ENCODE results near the gene STX1B. TPM values are rescaled to one million over a fixed set of nuclear protein-coding genes. Genes with fewer than 3 reads are reported as not detected.

The STX1B gene
- total and polyA plus RNA-seq, 2 of the 8 experiments (the other 6 are each of a cell fraction or from before 2014, with no cell fraction given), result 8.9 to 20.2 TPM

DNA sequence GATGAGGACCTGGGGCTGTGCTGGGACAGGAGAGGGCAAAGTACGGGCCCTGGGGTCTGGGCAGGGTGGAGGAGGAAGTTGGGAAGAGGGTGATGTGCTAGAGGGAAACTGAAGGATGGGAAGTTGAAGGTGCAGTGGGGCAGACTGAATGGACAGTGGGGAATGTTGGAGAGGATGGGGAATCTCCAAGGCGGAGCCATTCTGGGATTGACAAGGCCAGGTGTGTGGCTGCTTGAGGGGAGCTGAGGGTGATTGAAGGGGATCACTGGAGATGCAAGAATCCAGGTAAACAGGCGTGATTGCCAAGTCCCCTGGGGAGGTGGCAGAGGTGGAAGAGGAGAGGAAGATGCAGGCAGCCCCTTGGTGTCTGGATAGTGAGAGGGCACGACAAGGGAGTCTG is 34.0 kb downstream of the STX1B start:
- H3K23me2 ChIP-seq (ENCODE audit: low read depth, low read length), result peaks cover 2% of the 10 kb centered on the region; the same call in 1 of the 2 replicates
- no peak for FAIRE-seq
- POLR2A ChIA-PET (ENCODE audit: partially characterized antibody), result interaction anchor here (1.0 to 2.3 kb wide), 3 partner anchors 9 to 12 kb away, joined by 3 to 10 read pairs (median 9); partner anchors contain the start of gene HSD3B7
- TF ChIP-seq POU5F1 (IDR thresholded peaks at IDR 0.05; ENCODE audit: low read depth, low read length), result no peak
- TF ChIP-seq RXRA (IDR thresholded peaks at IDR 0.05; ENCODE audit: insufficient read depth, low read depth, low read length), result no peak
- TF ChIP-seq, protein P1, sequence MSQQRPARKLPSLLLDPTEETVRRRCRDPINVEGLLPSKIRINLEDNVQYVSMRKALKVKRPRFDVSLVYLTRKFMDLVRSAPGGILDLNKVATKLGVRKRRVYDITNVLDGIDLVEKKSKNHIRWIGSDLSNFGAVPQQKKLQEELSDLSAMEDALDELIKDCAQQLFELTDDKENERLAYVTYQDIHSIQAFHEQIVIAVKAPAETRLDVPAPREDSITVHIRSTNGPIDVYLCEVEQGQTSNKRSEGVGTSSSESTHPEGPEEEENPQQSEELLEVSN (IDR thresholded peaks at IDR 0.05), result no peak
- no peak for TF ChIP-seq SP2 (IDR thresholded peaks at IDR 0.05; ENCODE audit: low read length)
- TF ChIP-seq, protein P2, sequence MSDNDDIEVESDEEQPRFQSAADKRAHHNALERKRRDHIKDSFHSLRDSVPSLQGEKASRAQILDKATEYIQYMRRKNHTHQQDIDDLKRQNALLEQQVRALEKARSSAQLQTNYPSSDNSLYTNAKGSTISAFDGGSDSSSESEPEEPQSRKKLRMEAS (IDR thresholded peaks at IDR 0.05), result no peak
- TF ChIP-seq, protein P3, sequence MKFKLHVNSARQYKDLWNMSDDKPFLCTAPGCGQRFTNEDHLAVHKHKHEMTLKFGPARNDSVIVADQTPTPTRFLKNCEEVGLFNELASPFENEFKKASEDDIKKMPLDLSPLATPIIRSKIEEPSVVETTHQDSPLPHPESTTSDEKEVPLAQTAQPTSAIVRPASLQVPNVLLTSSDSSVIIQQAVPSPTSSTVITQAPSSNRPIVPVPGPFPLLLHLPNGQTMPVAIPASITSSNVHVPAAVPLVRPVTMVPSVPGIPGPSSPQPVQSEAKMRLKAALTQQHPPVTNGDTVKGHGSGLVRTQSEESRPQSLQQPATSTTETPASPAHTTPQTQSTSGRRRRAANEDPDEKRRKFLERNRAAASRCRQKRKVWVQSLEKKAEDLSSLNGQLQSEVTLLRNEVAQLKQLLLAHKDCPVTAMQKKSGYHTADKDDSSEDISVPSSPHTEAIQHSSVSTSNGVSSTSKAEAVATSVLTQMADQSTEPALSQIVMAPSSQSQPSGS (IDR thresholded peaks at IDR 0.05; ENCODE audit: low read length), result no peak
- TF ChIP-seq SUZ12 (IDR thresholded peaks at IDR 0.05; ENCODE audit: low read length), result no peak
- no peak for TF ChIP-seq SRF (IDR thresholded peaks at IDR 0.05; ENCODE audit: low read depth, low read length)
- TF ChIP-seq CEBPB (IDR thresholded peaks at IDR 0.05; ENCODE audit: low read depth, low read length), result no peak
- TF ChIP-seq SAP30 (IDR thresholded peaks at IDR 0.05; ENCODE audit: insufficient read depth, insufficient replicate concordance, low read length), result no peak
- no peak for TF ChIP-seq KDM5A (IDR thresholded peaks at IDR 0.05; ENCODE audit: low read length)

More for the DNA sequence above, 34.0 kb downstream of the STX1B start:
- Histone ChIP-seq H2BK15ac (ENCODE audit: low read length) (no peak overlapping the region), H3K56ac (replicated peaks; ENCODE audit: insufficient read length, low read depth, low read length) (no peak overlapping the region), H2BK5ac (ENCODE audit: low read depth, low read length) (no peak overlapping the region), H3K4ac (replicated peaks; ENCODE audit: insufficient read length, low read depth, low read length) (no peak overlapping the region), H2BK20ac (ENCODE audit: low read length) (no peak overlapping the region), H3K14ac (ENCODE audit: insufficient read length) (no peak overlapping the region), H3K4me3 (ENCODE audit: extremely low read depth in 1 of 4, insufficient read depth in 2 of 4, low read depth in 3 of 4, low read length in 4 of 4) (no peak overlapping the region), H4K8ac (ENCODE audit: extremely low read depth, insufficient read depth, low read length) (no peak overlapping the region), H3K23ac (ENCODE audit: insufficient read length) (no peak overlapping the region), H3K79me1 (ENCODE audit: low read depth, low read length) (no peaks in the 10 kb centered on the region; the same call in 1 of the 2 replicates), H2AK5ac (ENCODE audit: low read depth, low read length) (no peak overlapping the region), H2BK12ac (ENCODE audit: low read depth, low read length) (no peak overlapping the region), H4K20me1 (replicated peaks in 1 of 2; ENCODE audit: control insufficient read depth in 1 of 2, insufficient read depth in 2 of 2, low read length in 2 of 2) (peaks cover 1 to 19% of the 10 kb centered on the region in 2 experiments), H3K9ac (replicated peaks in 1 of 4; ENCODE audit: extremely low read depth in 1 of 4, low read depth in 3 of 4, low read length in 3 of 4) (no peak overlapping the region), H4K91ac (replicated peaks; ENCODE audit: insufficient read length, low read length) (no peak overlapping the region), H4K5ac (ENCODE audit: insufficient read length, low read depth, low read length) (no peak overlapping the region), H3K27ac (ENCODE audit: low read depth, low read length) (no peak overlapping the region), H3K36me3 (ENCODE audit: control insufficient read depth in 2 of 4, insufficient read depth in 4 of 4, low read length in 3 of 4) (peaks cover 21 to 52% (median 46%) of the 10 kb centered on the region in 4 experiments), H3K4me1 (replicated peaks in 1 of 4; ENCODE audit: control insufficient read depth in 3 of 4, insufficient read depth in 4 of 4, low read length in 3 of 4) (no peaks in the 10 kb centered on the region), H2AFZ (ENCODE audit: low read length) (no peak overlapping the region), H3K79me2 (ENCODE audit: control insufficient read depth in 1 of 2, insufficient read depth in 2 of 2, low read length in 2 of 2) (no peaks in the 10 kb centered on the region), H3K27me3 (replicated peaks in 1 of 4; ENCODE audit: control insufficient read depth in 3 of 4, extremely low read depth in 1 of 4, insufficient read depth in 3 of 4, low read length in 3 of 4) (no peaks in the 10 kb centered on the region), H3K18ac (ENCODE audit: extremely low read depth, low read length) (no peak overlapping the region), H2BK120ac (replicated peaks; ENCODE audit: low read depth, low read length) (no peak overlapping the region), H3K4me2 (ENCODE audit: insufficient read depth in 1 of 2, low read depth in 2 of 2, low read length in 2 of 2) (no peak overlapping the region), H3K9me3 (ENCODE audit: insufficient read depth in 2 of 2, low read depth in 1 of 2, low read length in 1 of 2) (no peaks in the 10 kb centered on the region)
- CTCF ChIA-PET (ENCODE audit: partially characterized antibody), result interaction anchor here (0.7 to 4.7 kb wide), 8 partner anchors 8 to 124 kb away, joined by 3 to 26 read pairs (median 4); no protein-coding TSS in a partner anchor
- 90% methylated on average over 4 of the region's 4 CpGs; no CpG with 5 or more reads in 1 of the 2 experiments for WGBS, 2 experiments (ENCODE audit: extremely low coverage in 1 of 2, insufficient coverage in 1 of 2, insufficient read length in 1 of 2, insufficient replicate concordance in 2 of 2, low coverage in 1 of 2, low lambda C conversion rate in 2 of 2, missing lambda C conversion rate in 1 of 2)
- no peak for DNase-seq (ENCODE audit: low read depth in 1 of 2, low spot score in 2 of 2)
